T-helper 1 cell treated with Interleukin-12 subunit alpha and Interleukin-12 subunit beta and Interleukin-4 antibody, amounts not matched to agents 30 μg/mL and 1 μg/mL, for 36 hours (primary cell): Measurements from ENCODE around the gene ZNF593.
A peak's percentile ranks its signal among the peaks of the same experiment; 100 is the strongest.

ENCODE experiments used
- H3K27ac Mint-ChIP-seq: one replicate; pipeline ENCODE4 v1.8.0; 2021; ENCODE audit warnings: mild to moderate bottlenecking, mixed read lengths
- H3K27me3 Mint-ChIP-seq: one replicate; pipeline ENCODE4 v1.8.0; 2021; ENCODE audit warnings: low read depth, mixed read lengths
- H3K36me3 Mint-ChIP-seq: one replicate; pipeline ENCODE4 v1.8.0; 2021; ENCODE audit warnings: low read depth, mixed read lengths
- H3K4me1 Mint-ChIP-seq: one replicate; pipeline ENCODE4 v1.8.0; 2021; ENCODE audit warnings: low read depth, mixed read lengths
- H3K4me3 Mint-ChIP-seq: one replicate; pipeline ENCODE4 v1.8.0; 2021; ENCODE audit warnings: mild to moderate bottlenecking, moderate library complexity, mixed read lengths
- H3K9me3 Mint-ChIP-seq: one replicate; pipeline ENCODE4 v1.8.0; 2021; ENCODE audit warnings: mixed read lengths

The ZNF593 gene

GRCh38 chr1:26132834-26133167, 36.9 kb upstream of the ZNF593 start:
- Mint-ChIP-seq H3K4me1 (peaks cover 10% of the 10 kb centered on the region), H3K9me3 (no peaks in the 10 kb centered on the region), H3K4me3 (no peak overlapping the region), H3K27ac (no peak overlapping the region), H3K27me3 (peaks cover 3% of the 10 kb centered on the region), H3K36me3 (peaks cover 6% of the 10 kb centered on the region)

GRCh38 chr1:26134466-26134865, 35.2 kb upstream of the ZNF593 start:
- H3K36me3 Mint-ChIP-seq = no peaks in the 10 kb centered on the region
- no peak overlapping the region for H3K4me3 Mint-ChIP-seq
- peaks cover 5% of the 10 kb centered on the region for H3K4me1 Mint-ChIP-seq
- no peaks in the 10 kb centered on the region for H3K27me3 Mint-ChIP-seq
- no peak overlapping the region for H3K27ac Mint-ChIP-seq
- no peaks in the 10 kb centered on the region for H3K9me3 Mint-ChIP-seq

- no peaks in the 10 kb centered on the region for H3K9me3 Mint-ChIP-seq
- H3K27ac Mint-ChIP-seq = no peak overlapping the region
- peaks cover 8% of the 10 kb centered on the region for H3K4me1 Mint-ChIP-seq
- no peaks in the 10 kb centered on the region for H3K36me3 Mint-ChIP-seq
- peaks cover 7% of the 10 kb centered on the region for H3K27me3 Mint-ChIP-seq
- no peak overlapping the region for H3K4me3 Mint-ChIP-seq
These were observed 30.6 kb upstream of the ZNF593 start for GRCh38 chr1:26138974-26139558.

GRCh38 chr1:26142159-26142558, 27.5 kb upstream of the ZNF593 start:
- Mint-ChIP-seq H3K4me1 (peaks cover 10% of the 10 kb centered on the region), H3K27ac (no peak overlapping the region), H3K36me3 (no peaks in the 10 kb centered on the region), H3K4me3 (no peak overlapping the region), H3K9me3 (no peaks in the 10 kb centered on the region), H3K27me3 (peaks cover 10% of the 10 kb centered on the region)

GRCh38 chr1:26145041-26145959, 24.4 kb upstream of the ZNF593 start:
- peak overlapping the region; percentile 40 for H3K4me3 Mint-ChIP-seq
- no peaks in the 10 kb centered on the region for H3K36me3 Mint-ChIP-seq
- peaks cover 3% of the 10 kb centered on the region for H3K4me1 Mint-ChIP-seq
- no peak overlapping the region for H3K27ac Mint-ChIP-seq
- peaks cover 36% of the 10 kb centered on the region for H3K27me3 Mint-ChIP-seq
- H3K9me3 Mint-ChIP-seq = no peaks in the 10 kb centered on the region

GRCh38 chr1:26145960-26146294, 23.8 kb upstream of the ZNF593 start:
- peaks cover 3% of the 10 kb centered on the region for H3K4me1 Mint-ChIP-seq
- no peaks in the 10 kb centered on the region for H3K9me3 Mint-ChIP-seq
- H3K27ac Mint-ChIP-seq = no peak overlapping the region

GRCh38 chr1:26148887-26149286, 20.8 kb upstream of the ZNF593 start:
- Mint-ChIP-seq H3K9me3 (no peaks in the 10 kb centered on the region), H3K36me3 (no peaks in the 10 kb centered on the region), H3K4me3 (no peak overlapping the region), H3K27me3 (peaks cover 49% of the 10 kb centered on the region), H3K4me1 (peaks cover 3% of the 10 kb centered on the region), H3K27ac (no peak overlapping the region)

More at GRCh38 chr1:26145960-26146294, 23.8 kb upstream of the ZNF593 start:
- Mint-ChIP-seq H3K27me3 (peaks cover 36% of the 10 kb centered on the region), H3K36me3 (no peaks in the 10 kb centered on the region), H3K4me3 (no peak overlapping the region)

- H3K36me3 Mint-ChIP-seq = no peaks in the 10 kb centered on the region
- no peak overlapping the region for H3K4me3 Mint-ChIP-seq
- peaks cover 75% of the 10 kb centered on the region for H3K27me3 Mint-ChIP-seq
- peaks cover 2% of the 10 kb centered on the region for H3K4me1 Mint-ChIP-seq
- H3K9me3 Mint-ChIP-seq = no peaks in the 10 kb centered on the region
- no peak overlapping the region for H3K27ac Mint-ChIP-seq
These were observed 15.7 kb upstream of the ZNF593 start for GRCh38 chr1:26153966-26154532.

GRCh38 chr1:26154750-26155149, 15.0 kb upstream of the ZNF593 start:
- Mint-ChIP-seq H3K4me1 (peaks cover 2% of the 10 kb centered on the region), H3K27me3 (peaks cover 77% of the 10 kb centered on the region), H3K4me3 (no peak overlapping the region), H3K9me3 (no peaks in the 10 kb centered on the region), H3K36me3 (no peaks in the 10 kb centered on the region), H3K27ac (no peak overlapping the region)

GRCh38 chr1:26155370-26156284, 14.1 kb upstream of the ZNF593 start:
- Mint-ChIP-seq H3K36me3 (no peaks in the 10 kb centered on the region), H3K27me3 (peaks cover 80% of the 10 kb centered on the region), H3K4me3 (no peak overlapping the region), H3K4me1 (peaks cover 2% of the 10 kb centered on the region), H3K27ac (no peak overlapping the region), H3K9me3 (no peaks in the 10 kb centered on the region)

- Mint-ChIP-seq H3K4me3 (no peak overlapping the region), H3K4me1 (peaks cover 3% of the 10 kb centered on the region), H3K27ac (no peak overlapping the region), H3K9me3 (no peaks in the 10 kb centered on the region), H3K36me3 (no peaks in the 10 kb centered on the region), H3K27me3 (peaks cover 82% of the 10 kb centered on the region)
These were observed 13.2 kb upstream of the ZNF593 start for GRCh38 chr1:26156285-26157038.

- Mint-ChIP-seq H3K9me3 (no peaks in the 10 kb centered on the region), H3K36me3 (no peaks in the 10 kb centered on the region), H3K27me3 (peaks cover 86% of the 10 kb centered on the region), H3K27ac (no peak overlapping the region), H3K4me1 (peaks cover 5% of the 10 kb centered on the region), H3K4me3 (no peak overlapping the region)
These were observed 11.3 kb upstream of the ZNF593 start for GRCh38 chr1:26158271-26158907.

GRCh38 chr1:26158908-26159742, 10.6 kb upstream of the ZNF593 start, which contains the start of gene FAM110D:
Gene FAM110D (plus strand): TSS chr1:26159079. CDS start chr1:26161292, 2,213 bp downstream.
- Mint-ChIP-seq H3K27ac (no peak within 1 kb of the TSS), H3K4me3 (no peak within 1 kb of the TSS), H3K27me3 (peaks cover 84% of the 10 kb centered on the region)

More at GRCh38 chr1:26158908-26159742, 10.6 kb upstream of the ZNF593 start, which contains the start of gene FAM110D:
- Mint-ChIP-seq H3K36me3 (no peaks in the 10 kb centered on the region), H3K9me3 (no peaks in the 10 kb centered on the region), H3K4me1 (peaks cover 9% of the 10 kb centered on the region)
